ENCODE measurements around the gene GUCA2A. TPM values are rescaled to one million over a fixed set of nuclear protein-coding genes. Genes with fewer than 3 reads are reported as not detected.
"Not testable (repeated sequence)": the region's sequence is repeated elsewhere in the genome, so short reads cannot be mapped to it uniquely, and the experiment has no call there.

Gene GUCA2A, protein sequence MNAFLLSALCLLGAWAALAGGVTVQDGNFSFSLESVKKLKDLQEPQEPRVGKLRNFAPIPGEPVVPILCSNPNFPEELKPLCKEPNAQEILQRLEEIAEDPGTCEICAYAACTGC
- not detected in 2 replicates for total RNA-seq (2014; rRNA removed)
- polyA plus RNA-seq (2012): not detected

DNA sequence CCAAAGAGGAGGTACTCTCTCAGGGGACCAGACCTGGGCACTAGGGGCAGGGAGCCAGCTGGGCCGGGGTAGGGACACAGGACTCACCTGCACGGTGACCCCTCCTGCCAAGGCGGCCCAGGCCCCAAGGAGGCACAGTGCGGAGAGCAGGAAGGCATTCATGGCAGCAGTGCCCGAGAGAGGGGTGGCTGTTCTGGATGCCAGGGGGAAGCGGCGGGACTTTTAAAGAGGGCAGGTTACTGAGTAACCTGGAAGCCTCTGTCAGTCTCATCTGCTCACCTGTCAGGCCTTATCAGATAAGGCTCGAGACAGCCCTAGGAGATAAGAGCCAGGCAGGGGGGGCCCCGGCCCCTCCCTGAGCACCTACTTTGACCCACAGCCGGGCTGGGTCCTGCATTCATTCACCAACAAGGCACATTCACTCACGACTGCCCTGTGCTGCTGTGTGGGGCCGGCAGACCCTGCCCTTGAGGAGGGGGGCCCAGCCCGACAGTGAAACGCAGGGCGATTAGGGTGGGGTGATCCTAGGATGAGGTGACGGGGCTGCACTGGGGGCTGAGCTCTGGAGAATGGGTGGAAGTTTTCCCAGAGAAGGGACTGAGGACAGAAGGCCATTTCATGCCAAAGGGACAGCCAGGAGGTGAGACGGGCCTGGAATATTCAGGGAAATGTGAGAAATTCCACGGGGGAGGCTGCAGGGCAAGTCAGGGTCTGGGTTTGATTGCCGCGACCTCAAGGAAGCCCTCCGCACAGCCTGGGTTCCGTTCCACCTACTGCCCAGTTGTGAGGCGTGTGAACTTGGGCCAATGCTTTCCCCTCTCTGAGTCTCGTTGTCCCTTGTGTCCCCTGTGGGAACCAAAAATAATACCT lies at the start of gene GUCA2A:
GUCA2A (minus strand) TSS at position 195 of the 870 bp plus-strand sequence; CDS start at position 162, 33 bp downstream.
- no peak for DNase-seq (ENCODE audit: low read depth)

DNA sequence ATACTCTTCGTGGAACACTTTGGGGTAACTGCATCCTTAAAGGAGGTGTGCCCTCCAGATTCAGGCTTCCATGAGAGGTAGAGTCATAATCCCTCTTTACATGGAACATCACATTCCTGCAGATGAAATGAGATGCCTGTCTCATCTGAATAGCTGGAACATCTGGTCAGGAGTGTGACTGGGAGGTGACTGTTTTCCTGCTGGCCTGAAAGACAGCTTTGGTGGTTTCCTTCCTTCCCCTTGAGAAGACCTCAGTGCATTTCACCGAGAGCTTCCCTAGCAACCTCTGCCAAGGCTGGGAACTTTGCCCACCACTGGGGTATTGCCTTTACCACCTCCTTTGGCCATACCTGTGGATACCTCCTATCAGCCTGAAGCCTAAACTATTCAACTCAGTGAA lies 46.7 kb upstream of the GUCA2A start:
- DNase-seq (ENCODE audit: low read depth): peak; percentile 78

DNA sequence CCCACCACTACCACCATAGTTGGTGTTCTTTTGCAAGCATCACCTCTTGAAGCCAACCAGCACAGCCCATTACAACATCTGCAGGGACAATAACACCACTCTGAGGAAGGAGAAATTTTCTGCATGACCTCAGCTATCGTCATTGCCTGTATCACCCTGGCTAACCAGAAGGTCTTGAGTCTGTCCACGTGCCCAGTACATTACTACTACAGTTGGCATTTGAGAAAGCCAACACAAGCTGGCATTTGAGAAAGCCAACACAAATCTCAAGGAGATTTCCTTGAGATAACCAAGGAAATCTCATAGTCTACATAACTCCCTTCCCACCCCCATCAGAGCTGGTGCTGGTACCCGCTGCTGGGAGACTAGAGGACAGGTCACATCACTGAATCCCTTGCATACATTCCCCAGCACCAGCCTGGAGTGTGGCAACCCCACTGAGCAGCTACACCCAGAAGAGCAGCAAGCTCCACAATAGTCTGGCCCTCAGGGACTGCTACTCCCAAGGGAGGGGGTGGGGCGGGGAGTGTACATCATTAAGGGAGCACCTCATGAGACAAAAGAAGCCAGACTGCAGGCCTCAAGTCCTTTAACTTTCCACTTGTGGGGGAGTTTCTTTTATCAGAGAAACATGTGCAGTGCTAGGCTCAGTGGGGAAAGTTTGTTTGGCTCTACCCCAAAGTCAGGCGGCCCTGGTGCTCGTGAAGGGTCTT lies 46.0 kb upstream of the GUCA2A start:
- DNase-seq (ENCODE audit: low read depth): peak; percentile 78

DNA sequence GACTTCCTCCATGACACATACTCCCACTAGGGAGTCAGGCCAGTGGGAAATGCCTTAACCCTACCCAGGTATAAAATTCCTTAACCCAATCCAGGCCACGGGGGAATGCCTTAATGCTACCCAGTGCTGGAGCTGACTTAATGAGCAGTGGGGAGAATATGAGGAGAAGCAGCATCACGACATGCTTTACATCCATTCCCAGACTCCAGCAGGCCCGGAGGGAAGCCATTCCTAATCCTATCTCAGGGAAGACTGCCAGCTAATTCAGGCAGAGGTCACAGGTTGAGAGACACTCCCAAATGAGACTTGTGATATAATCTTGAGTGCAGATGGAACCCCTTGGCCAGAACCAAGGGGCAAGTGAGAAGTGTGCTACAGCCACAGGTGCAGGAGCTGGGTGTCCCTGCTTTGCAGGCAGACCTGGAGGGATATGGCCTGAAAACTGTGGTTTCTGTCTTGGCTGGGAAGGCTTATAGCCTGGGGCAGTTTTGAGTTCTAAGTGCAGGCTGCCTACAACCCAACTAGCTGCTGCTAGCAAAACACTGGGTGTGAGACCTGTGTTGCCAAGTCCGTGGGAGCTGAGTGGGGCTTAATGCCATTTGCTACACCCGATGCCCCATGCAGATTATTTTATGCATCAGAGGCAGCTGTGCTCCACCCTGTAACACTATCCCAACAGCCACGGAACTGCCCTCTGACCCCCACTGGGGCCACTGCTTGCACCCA lies 45.1 kb upstream of the GUCA2A start:
- peak; percentile 51 for DNase-seq (ENCODE audit: low read depth)

DNA sequence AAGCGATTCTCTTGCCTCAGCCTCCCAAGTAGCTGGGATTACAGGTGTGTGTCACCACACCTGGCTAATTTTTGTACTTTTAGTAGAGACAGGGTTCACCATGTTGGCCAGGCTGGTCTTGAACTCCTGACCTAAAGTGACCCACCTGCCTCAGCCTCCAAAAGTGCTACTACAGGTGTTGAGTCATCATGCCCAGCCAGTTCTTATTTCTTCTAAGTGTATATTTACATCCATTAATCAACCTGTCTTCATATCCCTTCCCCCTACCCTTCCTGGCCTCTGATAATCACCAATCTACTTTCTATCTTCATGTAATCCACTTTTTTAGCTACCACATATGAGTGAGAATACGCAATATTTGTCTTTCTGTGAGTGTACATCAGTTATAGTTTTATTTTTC lies 42.4 kb upstream of the GUCA2A start:
- DNase-seq (ENCODE audit: low read depth): not testable (repeated sequence)

DNA sequence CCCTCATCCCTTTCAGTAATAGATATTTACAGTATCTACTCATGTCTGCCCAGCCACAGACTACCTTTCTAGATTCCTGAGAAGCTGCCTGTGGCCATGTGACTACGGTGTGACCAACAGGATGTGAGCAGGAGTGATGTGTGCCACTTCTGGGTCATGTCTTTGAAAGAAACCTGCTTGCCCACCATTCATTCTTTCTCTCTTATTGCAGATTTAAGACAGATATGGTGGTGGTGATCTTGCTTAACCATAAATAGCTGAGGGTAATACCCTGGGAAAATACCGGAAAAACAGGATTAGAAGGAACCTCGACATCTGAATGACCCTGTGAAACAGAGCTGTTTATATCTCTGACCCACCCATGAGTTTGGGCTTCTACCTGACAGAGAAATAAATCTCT lies 41.6 kb upstream of the GUCA2A start:
- no peak for DNase-seq (ENCODE audit: low read depth)

DNA sequence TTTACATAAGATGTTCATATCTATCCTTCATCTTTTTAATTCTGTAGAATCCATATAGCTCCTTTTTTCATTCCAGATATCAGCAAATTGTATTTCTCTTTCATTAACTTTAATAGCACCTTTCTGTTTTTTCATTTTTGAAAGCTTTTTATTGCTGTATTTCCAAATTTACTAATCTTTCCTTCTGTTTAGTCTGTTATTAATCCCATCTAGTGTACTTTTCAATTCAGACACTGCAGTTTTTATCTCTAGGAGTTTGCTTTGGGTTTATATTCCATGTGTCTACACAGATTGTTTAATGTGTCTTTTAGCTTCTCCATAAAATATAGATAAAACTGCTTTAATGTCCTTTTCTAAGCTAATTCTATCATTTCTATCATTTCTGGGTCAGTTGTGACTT lies 37.4 kb upstream of the GUCA2A start:
- DNase-seq (ENCODE audit: low read depth): no peak

DNA sequence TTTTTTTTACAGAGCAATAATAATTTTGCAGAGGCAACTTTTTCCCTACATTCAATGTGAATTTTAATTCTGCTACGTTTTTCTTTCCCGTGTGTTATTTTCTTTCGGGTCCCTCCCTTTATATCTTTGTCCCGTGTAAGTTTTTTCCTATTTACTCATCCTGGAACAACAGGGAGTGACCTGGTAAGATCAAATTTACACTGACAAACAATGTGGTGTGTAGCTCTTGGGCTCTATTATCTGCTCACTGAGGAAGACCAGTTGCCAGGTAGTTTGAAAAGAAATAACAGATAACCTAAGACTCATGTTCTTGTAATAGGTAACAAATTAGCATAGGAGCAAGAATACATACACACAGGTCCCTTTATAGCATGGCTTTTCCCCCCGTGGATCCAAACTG lies 33.7 kb upstream of the GUCA2A start:
- no peak for DNase-seq (ENCODE audit: low read depth)

DNA sequence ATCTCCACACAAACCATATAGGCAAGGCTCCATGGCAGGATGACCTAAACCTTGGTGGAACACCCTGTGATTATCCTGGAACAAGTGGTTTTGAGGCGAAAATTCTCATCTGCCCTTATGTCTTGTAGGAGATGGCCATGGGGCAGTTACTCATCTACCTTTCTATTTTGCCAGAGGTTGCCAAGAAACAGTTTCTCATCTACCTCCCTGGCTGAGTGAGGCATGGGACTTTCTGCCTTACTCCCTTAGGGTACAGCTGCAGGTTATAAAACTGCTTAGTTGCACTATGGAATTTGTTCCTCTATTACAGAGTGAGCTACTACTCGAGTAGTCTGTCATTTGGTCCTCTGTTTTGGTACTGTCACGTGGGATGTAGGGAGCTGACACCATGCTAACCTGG lies 31.3 kb upstream of the GUCA2A start:
- no peak for DNase-seq (ENCODE audit: low read depth)

DNA sequence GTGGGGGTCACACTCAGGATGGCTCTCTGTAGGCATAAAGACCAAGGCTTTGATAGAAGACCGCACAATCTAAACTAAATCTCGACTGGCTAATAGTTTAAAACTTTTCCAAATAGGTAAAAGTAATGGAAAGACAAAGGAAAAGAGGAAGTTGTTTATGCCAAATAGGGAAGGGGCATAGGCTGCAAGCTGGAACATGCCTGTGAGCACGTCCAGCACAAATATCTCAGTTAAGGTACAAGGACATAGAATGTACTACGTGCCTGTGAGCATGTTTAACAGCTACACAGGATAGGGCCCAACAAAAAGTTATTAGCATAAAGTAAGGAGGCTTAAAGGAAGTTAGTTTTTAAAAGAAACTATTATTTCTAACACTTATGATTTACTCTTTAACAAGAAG lies 27.6 kb upstream of the GUCA2A start:
- DNase-seq (ENCODE audit: low read depth): no peak

DNA sequence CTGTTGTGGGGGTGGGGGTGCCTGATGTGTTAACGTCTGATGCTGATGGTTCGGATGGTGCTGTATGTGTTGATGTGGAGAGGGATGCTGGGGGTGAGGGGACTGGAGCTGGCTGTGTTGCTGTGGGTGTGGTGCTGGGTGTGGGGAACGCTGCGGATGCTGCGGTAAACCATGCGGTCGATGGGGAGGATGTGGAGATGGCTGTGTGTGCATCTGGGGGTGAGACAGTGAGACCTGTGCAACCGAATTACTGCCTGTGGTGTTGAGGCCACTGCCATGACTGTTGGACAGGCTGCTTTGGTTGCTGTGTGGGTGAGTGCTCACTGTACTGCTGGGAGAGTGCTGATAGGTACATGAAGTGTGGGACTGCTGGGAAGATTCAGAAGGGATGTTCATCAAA lies 26.8 kb upstream of the GUCA2A start:
- DNase-seq (ENCODE audit: low read depth): no peak

DNA sequence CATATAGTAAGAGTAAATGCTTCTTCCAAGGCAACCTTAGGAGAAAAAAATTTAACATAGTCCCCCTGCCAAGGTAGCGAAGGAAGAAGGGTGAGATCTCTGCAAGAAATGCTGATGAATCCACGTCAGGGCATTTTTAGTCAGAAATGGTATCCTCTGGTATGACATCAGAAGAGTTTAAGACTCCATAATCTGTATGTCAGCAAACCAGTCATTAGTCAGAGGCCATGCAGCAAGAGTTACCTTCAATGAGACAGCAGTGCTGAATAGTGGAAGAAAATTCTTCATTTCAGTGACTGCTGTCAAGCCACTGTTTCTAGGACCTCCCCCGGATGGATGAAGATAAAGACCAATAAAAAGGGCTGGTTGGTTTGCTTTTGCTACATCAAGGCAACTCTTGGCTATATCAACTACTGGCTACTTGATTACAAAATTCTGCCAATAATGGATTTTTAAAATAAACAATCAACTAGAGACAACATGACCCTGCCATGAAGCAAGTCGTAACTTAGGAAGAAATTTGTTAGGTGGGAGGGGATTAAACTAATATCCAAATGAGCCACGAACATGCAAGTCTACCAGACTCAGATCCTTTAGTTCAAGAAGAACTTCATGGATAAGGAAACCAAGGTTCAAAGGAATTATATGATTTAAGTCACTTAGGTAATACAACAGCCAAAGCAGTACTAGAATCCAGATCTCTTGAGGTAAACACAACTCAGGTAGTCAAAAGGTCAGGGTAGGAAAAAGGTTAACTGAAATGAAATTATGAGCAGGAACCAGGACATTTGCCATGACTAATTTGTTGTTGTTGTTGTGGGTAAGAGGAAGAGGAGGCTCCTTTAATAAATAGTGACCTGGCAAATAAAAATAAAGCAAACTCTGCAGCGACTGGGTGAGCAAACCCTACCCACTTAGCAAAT lies 25.6 kb upstream of the GUCA2A start:
- no peak for DNase-seq (ENCODE audit: low read depth)

DNA sequence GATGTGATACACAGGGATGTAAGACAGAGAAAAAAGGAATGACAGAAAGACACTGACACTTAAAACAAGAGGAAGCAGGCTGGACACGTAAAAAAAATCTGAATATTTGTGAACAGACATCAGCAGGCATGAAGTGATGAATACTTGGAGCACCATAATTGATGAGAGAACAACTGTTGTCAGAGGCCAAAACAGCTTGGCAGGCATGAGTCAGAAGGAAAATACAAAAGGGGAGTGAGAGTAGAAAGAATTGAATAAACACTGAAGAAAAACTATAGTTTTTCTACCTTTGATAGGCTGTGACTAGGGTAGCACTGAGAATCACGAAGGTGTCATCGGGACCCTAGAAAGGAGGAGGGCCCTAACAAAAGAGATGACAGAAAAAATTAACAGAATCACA lies 21.6 kb upstream of the GUCA2A start:
- peak; percentile 94 for DNase-seq (ENCODE audit: low read depth)

DNA sequence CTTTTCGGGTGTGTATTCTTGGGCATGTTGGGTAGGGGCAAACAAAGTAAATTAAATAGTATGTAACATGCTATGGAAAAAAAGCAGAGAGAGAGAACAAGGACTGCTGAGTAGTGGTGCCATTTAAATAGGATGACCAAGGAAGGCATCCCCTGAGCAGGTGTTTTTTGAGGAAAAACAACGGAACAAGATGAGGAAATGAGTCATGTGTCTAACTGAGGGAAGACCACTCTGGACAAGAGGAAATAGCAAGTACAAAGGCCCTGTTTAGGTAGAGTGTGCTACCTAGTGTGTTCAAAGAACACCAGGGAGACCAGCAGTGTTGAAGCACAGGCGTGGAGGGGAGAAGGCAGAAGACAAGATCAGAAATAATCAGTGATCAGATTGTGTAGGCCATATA lies 20.1 kb upstream of the GUCA2A start:
- no peak for DNase-seq (ENCODE audit: low read depth)

DNA sequence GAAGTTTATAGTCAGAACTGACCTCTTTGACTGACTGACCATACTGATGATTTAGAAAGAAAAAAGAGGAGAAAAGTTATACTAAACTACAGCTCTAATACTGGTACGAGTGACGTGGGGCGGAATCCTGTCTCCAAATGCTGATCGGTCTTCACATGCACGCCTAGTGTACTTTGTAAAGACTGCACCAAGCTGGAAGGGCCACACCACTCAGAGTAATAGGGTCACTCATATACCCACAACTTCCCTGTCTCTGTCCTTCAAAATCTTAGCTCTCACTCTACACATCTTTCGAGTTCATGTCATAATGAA lies 19.4 kb upstream of the GUCA2A start:
- no peak for DNase-seq (ENCODE audit: low read depth)

DNA sequence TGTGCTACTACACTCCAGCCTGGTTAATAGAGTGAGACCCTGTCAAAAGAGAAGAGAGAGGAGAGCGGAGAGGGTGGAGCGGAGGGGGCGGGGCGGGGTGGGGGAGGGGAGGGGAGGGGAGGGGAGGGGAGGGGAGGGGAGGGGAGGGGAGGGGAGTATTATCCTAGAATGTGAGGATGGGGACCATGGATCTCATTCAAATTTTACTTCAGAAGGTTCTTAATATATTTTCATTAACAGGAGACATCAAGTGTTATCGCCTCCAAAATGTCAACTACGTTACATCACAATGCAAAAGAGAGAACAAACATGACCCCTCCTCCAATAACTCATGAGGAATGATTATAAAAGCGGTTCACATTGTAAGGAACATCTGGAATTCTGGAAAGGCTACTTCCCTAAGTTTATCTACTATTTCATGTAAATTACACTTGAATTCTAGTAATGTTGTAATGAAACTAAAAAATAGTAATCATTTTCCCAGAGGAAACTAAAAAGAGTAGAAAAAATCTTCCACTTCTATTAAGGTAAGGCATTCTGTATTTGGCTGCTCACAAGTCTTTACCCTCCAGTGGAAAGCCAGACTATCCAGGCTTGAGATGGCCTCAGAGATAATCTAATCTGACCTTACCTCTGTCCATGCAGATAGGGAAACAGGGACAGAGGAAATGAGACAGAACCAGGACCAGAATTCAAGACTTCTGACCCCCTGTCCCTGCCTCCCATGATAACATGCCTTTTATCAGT lies 18.8 kb upstream of the GUCA2A start:
- no peak for DNase-seq (ENCODE audit: low read depth)

DNA sequence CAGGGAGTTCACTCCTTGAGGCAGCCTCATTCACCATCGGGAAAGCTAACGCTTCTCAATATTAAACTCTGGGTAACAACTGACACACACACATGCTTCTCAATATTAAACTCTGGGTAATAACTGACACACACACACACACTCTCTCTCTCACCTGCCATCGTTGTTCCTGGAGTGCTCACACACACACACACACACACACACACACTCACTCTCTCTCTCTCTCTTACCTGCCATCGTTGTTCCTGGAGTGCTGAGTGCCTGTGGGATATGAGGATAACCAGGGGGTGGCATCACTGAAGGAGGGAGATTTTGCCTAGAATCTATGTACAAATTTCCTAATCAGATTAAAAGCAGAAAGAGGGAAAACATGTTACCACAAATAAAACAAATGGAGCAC lies 17.1 kb upstream of the GUCA2A start:
- DNase-seq (ENCODE audit: low read depth): no peak

DNA sequence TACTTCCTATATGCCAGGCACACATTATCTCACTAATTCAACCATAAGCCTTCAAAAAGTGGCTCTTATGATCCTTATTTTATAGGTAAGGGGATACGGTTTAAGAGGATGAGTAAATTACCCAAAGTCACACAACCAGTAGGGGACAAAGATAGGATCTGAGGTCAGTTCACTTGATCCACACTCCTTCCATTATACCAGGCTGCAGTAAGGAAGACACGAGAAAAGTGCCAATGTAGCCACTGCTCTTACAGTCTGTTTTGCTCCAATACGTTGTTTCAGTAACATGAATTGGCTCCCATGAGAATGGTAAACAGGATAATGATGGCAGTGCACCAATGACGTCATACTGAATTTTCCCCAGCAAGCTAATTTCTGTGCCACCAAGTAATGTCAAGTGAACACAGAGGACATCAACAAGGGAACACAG lies 15.4 kb upstream of the GUCA2A start:
- no peak for DNase-seq (ENCODE audit: low read depth)

DNA sequence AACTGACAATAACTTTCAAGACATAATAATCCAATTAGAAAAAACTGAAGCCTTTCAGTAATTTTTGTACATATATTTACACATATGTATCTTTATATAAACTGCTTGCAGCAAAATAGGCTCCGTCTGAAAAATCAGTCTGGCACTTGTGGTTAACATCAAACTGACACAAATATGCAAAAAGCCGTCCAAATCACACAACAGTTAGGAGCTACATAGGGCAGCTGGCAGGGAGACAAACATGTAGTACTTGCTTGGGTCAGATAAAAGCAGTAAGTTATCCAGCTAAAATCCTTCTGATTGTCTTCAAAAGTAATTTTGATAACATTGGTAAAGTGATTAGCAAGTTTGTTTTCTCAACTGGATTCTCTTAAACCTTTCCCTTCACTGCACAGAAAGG lies 14.7 kb upstream of the GUCA2A start:
- peak; percentile 30 for DNase-seq (ENCODE audit: low read depth)

DNA sequence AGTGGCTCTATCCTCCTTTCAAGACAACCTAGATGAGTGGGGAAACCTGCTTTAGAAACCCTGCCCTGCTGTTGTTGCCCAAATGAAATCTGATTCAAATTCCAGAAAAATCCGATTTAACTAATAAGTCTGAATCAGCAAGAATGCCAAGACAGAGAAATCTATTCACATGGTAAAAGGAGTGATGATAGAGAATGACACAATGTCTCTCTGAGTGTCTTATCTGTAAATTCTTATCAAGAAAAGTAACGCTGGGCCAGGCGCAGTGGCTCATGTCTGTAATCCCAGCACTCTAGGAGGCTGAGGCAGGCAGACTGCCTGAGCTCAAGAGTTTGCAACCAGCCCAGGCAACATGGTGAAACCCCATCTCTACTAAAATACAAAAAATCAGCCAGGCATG lies 13.7 kb upstream of the GUCA2A start:
- no peak for DNase-seq (ENCODE audit: low read depth)

Measured in LHCN-M2 (cell line).